ENCODE results near the gene TXNDC9. TPM values are rescaled to one million over a fixed set of nuclear protein-coding genes. Genes with fewer than 3 reads are reported as not detected.
"Not testable (repeated sequence)": the region's sequence is repeated elsewhere in the genome, so short reads cannot be mapped to it uniquely, and the experiment has no call there.

The TXNDC9 gene
- total RNA-seq, 4 donors from 2014 or later: 24.1 to 34.7 (median 26.9) TPM

DNA sequence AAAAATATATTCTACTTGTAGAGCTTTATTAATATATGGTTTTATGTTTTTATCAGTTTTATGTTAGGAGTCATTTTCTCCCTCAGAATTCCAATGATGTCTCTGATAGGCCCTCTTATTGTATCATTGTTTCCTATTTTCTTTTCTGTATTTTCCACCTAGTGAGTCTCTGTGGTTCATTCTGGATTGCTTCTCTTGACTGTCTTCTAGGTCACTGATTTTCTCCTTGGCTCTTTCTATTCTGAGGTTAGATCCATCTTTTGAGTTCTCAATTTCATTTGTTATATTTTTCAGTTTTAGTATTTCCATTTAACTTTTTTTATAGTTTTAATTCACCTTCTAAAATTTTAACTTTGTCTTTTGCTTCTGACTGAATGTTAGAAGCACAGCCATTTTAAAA, 38.6 kb upstream of the TXNDC9 start:
- TF ChIP-seq, protein P1, sequence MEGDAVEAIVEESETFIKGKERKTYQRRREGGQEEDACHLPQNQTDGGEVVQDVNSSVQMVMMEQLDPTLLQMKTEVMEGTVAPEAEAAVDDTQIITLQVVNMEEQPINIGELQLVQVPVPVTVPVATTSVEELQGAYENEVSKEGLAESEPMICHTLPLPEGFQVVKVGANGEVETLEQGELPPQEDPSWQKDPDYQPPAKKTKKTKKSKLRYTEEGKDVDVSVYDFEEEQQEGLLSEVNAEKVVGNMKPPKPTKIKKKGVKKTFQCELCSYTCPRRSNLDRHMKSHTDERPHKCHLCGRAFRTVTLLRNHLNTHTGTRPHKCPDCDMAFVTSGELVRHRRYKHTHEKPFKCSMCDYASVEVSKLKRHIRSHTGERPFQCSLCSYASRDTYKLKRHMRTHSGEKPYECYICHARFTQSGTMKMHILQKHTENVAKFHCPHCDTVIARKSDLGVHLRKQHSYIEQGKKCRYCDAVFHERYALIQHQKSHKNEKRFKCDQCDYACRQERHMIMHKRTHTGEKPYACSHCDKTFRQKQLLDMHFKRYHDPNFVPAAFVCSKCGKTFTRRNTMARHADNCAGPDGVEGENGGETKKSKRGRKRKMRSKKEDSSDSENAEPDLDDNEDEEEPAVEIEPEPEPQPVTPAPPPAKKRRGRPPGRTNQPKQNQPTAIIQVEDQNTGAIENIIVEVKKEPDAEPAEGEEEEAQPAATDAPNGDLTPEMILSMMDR (IDR thresholded peaks at IDR 0.05): no peak
- no peak for TF ChIP-seq EP300 (IDR thresholded peaks at IDR 0.05)
- no peak for TF ChIP-seq POLR2AphosphoS5 (IDR thresholded peaks at IDR 0.05)
- TF ChIP-seq POLR2A (IDR thresholded peaks at IDR 0.05): no peak
- no peak for DNase-seq (ENCODE audit: low spot score in 2 of 2)
- H3K4me3 ChIP-seq: no peak overlapping the region
- H3K9me3 ChIP-seq: no peaks in the 10 kb centered on the region
- no peak overlapping the region for H3K27ac ChIP-seq
- no peaks in the 10 kb centered on the region for H3K27me3 ChIP-seq
- no peaks in the 10 kb centered on the region for H3K4me1 ChIP-seq
- H3K36me3 ChIP-seq: peaks cover 78% of the 10 kb centered on the region

DNA sequence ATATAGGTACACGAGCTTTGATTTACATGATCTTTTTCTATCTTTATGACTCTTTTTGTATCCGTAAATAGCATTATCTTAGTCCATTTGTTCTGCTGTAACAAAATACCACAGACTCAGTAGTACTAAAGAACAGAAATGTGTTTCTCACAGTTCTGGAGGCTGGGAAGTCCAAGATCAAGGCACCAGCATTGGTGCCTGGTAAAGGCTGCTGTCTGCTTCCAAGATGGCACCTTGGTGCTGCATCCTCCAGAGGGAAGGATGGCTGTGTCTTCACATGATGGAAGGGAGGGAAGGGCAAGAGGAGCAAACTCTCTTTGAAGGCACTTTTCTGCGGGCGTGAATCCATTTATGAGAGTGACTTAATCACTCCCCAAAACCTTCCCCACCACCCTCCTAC, 37.0 kb upstream of the TXNDC9 start:
- TF ChIP-seq POLR2AphosphoS5 (IDR thresholded peaks at IDR 0.05) (no peak), EP300 (IDR thresholded peaks at IDR 0.05) (no peak), POLR2A (IDR thresholded peaks at IDR 0.05) (no peak)
- TF ChIP-seq, protein P1 (IDR thresholded peaks at IDR 0.05): no peak
- Histone ChIP-seq H3K9me3 (no peaks in the 10 kb centered on the region), H3K4me1 (no peaks in the 10 kb centered on the region), H3K36me3 (peaks cover 85% of the 10 kb centered on the region), H3K27ac (no peak overlapping the region), H3K4me3 (no peak overlapping the region), H3K27me3 (no peaks in the 10 kb centered on the region)
- WGBS: 98% methylated on average over 4 of the region's 4 CpGs
- no peak for DNase-seq (ENCODE audit: low spot score in 2 of 2)

GRCh38 chr2:99368854-99369253, 32.7 kb upstream of the TXNDC9 start:
- not testable (repeated sequence) for H3K9me3 ChIP-seq; H3K4me3 ChIP-seq; H3K27me3 ChIP-seq; H3K4me1 ChIP-seq; H3K27ac ChIP-seq; DNase-seq (ENCODE audit: low spot score in 2 of 2)
- peaks cover 91% of the 10 kb centered on the region for H3K36me3 ChIP-seq
- WGBS: 98% methylated on average over 5 of the region's 5 CpGs

GRCh38 chr2:99365661-99366060, 29.5 kb upstream of the TXNDC9 start:
- Histone ChIP-seq H3K9me3 (no peaks in the 10 kb centered on the region), H3K27ac (no peak overlapping the region), H3K27me3 (no peaks in the 10 kb centered on the region), H3K4me1 (no peaks in the 10 kb centered on the region), H3K36me3 (peaks cover 87% of the 10 kb centered on the region), H3K4me3 (no peak overlapping the region)
- WGBS: 71% methylated on average over 2 of the region's 2 CpGs
- DNase-seq (ENCODE audit: low spot score in 2 of 2): no peak
- TF ChIP-seq EP300 (IDR thresholded peaks at IDR 0.05) (no peak), POLR2AphosphoS5 (IDR thresholded peaks at IDR 0.05) (no peak), POLR2A (IDR thresholded peaks at IDR 0.05) (no peak)
- TF ChIP-seq, protein P1 (IDR thresholded peaks at IDR 0.05): no peak

- Histone ChIP-seq H3K36me3 (peaks cover 8% of the 10 kb centered on the region), H3K9me3 (no peaks in the 10 kb centered on the region), H3K4me3 (no peak overlapping the region), H3K27me3 (no peaks in the 10 kb centered on the region), H3K4me1 (no peaks in the 10 kb centered on the region), H3K27ac (no peak overlapping the region)
- DNase-seq (ENCODE audit: low spot score in 2 of 2): no peak
- TF ChIP-seq EP300 (IDR thresholded peaks at IDR 0.05) (no peak), POLR2AphosphoS5 (IDR thresholded peaks at IDR 0.05) (no peak), POLR2A (IDR thresholded peaks at IDR 0.05) (no peak)
- TF ChIP-seq, protein P1 (IDR thresholded peaks at IDR 0.05): no peak
Measured at GRCh38 chr2:99356853-99357252, 20.7 kb upstream of the TXNDC9 start.

DNA sequence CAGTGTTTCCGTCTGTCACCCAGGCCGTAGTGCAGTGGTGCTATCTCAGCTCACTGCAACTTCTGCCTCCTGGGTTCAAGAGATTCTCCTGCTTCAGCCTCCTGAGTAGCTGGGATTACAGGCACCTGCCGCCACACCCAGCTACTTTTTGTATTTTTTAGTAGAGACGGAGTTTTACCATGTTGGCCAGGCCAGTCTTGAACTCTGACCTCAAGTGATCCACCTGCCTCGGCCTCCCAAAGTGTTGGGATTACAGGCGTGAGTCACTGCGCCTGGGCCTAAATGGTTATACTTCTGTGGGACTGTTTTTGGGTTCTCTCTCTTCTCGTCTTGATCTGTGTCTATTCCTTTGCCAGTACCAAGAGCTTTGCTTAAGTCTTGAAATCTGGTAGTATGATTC, 18.7 kb upstream of the TXNDC9 start:
- H3K27me3 ChIP-seq; H3K36me3 ChIP-seq; H3K9me3 ChIP-seq; DNase-seq (ENCODE audit: low spot score in 2 of 2); H3K4me3 ChIP-seq; H3K27ac ChIP-seq; H3K4me1 ChIP-seq: not testable (repeated sequence)
- 95% methylated on average over 8 of the region's 8 CpGs for WGBS
